Inflammatory macrophage treated with lipopolysaccharide for 4 hours (primary cell): ENCODE results near the gene TCF7.

ENCODE experiments used
- DNase-seq: peaks from one replicate; pipeline ENCODE4 v3.0.0-alpha.2; 2020

The TCF7 gene

DNA sequence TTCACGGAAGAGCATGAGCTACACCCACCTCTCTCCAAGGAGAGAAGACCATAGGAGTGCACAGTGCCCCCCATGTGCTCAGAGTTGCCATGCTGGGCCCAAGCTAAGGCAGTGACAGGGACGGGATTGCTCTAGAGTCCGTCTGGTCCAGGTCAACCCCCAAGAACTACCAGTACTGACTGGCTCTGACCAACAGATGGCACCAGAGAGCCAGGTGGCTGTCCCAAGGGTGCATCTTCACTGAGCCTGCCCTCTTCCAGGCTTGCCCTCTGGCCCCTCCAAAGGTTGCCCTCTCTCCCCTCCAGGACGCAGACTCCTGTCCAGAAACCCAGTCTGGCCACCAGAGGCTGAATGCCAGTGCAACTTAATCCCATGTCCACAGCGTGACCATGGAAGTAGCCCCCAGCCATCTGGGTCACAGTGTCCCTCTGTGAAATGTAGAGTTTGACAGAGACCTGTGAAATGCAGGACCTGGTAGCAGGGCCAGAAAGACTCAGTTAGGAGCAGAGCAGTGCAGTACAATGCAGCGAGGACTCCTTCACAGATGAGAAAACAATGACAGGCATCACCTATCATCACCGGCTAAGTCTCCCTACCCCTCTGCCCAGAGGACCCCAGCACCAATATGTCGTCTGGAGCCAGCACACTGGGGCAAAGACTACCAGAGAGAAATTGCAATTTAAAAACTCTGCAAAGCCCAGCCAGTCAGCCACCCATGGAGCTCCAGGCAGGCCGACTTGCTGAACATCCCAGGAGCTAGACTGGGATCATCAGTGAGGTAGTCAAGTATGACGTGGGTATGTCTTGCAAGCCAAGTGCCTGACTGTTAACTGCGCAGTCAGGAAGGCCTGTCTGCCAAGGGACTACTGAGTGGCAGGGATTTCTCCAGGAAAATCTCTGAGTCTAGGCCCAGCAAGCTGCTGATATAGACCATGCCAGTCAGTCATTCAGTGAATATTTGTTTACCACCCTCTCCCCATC is 70.0 kb downstream of the TCF7 start:
- peak; percentile 73 for DNase-seq

DNA sequence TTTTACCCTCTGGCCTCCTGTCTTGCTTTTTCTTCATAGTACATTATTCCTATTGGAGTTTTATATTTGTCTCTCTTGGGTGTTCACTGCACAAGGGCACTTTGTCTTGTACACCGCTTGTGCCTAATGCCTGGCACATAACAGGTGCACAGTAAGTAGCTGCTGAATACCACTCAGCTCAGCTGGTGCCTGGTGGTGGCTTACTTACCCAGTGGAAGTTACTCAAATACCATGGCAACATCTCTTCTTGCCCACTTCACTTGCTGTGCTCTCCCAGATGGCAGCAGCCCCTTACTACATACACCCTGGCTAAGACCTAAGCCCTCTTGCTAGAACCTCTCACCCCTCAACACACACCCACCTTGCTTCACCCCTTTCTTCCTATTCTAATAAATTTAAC is 73.6 kb downstream of the TCF7 start:
- DNase-seq: no peak

DNA sequence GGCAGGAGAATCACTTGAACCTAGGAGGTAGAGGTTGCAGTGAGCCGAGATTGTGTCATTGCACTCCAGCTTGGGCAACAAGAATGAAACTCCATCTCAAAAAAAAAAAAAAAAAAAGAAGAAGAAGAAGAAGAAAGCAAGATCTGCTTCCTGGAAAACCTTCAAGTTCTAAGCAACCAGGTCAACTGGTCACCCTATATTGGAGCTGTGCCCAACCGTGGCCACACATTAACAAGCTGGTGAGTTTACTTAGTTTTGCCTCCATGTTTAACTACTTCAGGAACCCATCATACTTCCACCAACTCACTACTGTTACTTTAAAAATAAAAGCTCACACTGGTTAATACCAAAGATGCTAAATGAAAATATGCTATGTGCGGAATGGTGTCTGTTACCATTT is 74.5 kb downstream of the TCF7 start:
- DNase-seq: peak; percentile 18

DNA sequence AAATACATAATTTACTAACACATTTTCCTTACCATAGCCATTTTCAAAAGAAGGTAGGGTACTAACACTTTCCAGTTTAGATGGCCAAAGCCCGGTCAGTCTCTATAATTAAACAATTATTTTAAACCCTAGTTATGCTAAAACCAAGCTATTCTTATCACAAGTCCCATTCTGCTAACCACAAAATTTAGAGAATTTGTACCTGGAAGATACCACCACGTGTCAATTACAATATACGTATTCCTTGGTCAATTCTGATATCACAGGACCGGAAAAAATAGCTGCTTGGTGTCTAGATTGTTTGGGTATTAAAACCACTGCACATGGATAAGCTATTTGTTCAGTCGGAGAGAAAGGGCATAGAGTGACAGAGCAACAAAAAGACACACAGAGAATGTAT is 81.2 kb downstream of the TCF7 start:
- DNase-seq: no peak
